G401 (cell line): ENCODE data around the gene MED17. TPM values are rescaled to one million over a fixed set of nuclear protein-coding genes. Genes with fewer than 3 reads are reported as not detected.

Experiments used
- DNase-seq: peaks from one replicate; pipeline ENCODE4 v3.0.0-alpha.2; 2015; ENCODE audit warnings: low spot score
- in situ Hi-C: cut with HindIII; loops from 2 replicates; pipeline ENCODE4 v1.10.0; 2016; ENCODE audit warnings: low sequenced_read_pairs, mixed read lengths
- total RNA-seq: library from RNA; depleted of rRNA; stranded (reverse); fragments of >200 nt; shearing (Covaris generic); gene quantifications from 2 replicates; pipeline ENCODE4 v1.2.3, GENCODE V29; 2014; rRNA removed

Gene MED17
- total RNA-seq, 1 experiment from 2014 or later, result 38.6 TPM

GRCh38 chr11:93843906-93844305 lies 59.8 kb downstream of the MED17 start:
- in situ Hi-C loops, result no loop called here
- DNase-seq, result no peak

GRCh38 chr11:93844568-93844967 lies 60.5 kb downstream of the MED17 start:
- in situ Hi-C loops, result no loop called here
- DNase-seq, result no peak

- in situ Hi-C loops, result no loop called here
- no peak for DNase-seq
These were observed 61.4 kb downstream of the MED17 start for GRCh38 chr11:93845181-93846092.

GRCh38 chr11:93846411-93846810 lies 62.3 kb downstream of the MED17 start:
- no peak for DNase-seq
- in situ Hi-C loops, result no loop called here

- no peak for DNase-seq
- in situ Hi-C loops, result no loop called here
These were observed 65.1 kb downstream of the MED17 start for GRCh38 chr11:93849201-93849600.

- in situ Hi-C loops, result no loop called here
- peak; percentile 25 for DNase-seq
These were observed 65.9 kb downstream of the MED17 start for GRCh38 chr11:93849751-93850593.

- DNase-seq, result peak; percentile 16
- in situ Hi-C loops, result no loop called here
These were observed 66.5 kb downstream of the MED17 start, which contains the start of gene VSTM5 for GRCh38 chr11:93850594-93851018. VSTM5 (minus strand) TSS chr11:93850618; CDS start chr11:93850502, 116 bp downstream.

GRCh38 chr11:93852242-93852641 lies 68.2 kb downstream of the MED17 start:
- no peak for DNase-seq
- in situ Hi-C loops, result no loop called here

- in situ Hi-C loops, result no loop called here
- peak; percentile 64 for DNase-seq
These were observed 73.5 kb downstream of the MED17 start for GRCh38 chr11:93857413-93858120.

GRCh38 chr11:93858121-93858775 lies 74.2 kb downstream of the MED17 start:
- DNase-seq, result peak; percentile 13
- in situ Hi-C loops, result no loop called here

GRCh38 chr11:93861808-93862207 lies 77.7 kb downstream of the MED17 start:
- DNase-seq, result no peak
- in situ Hi-C loops, result no loop called here

Other genes starting within 250 kb of the MED17 start
- gene SMCO4, start 240.9 kb upstream of the MED17 start, total RNA-seq, result 7.3 TPM in 1 of 2 replicates, not detected in the other
- 4.9 and 18.3 TPM in 2 replicates for gene CEP295, start 122.6 kb upstream of the MED17 start, total RNA-seq
- gene TAF1D, start 42.8 kb upstream of the MED17 start, total RNA-seq, result 108 and 182 TPM in 2 replicates
- gene C11orf54, start 42.6 kb upstream of the MED17 start, total RNA-seq, result 10.7 and 21.2 TPM in 2 replicates
- not detected in 2 replicates for gene VSTM5, start 66.3 kb downstream of the MED17 start, total RNA-seq
- gene HEPHL1, start 237.1 kb downstream of the MED17 start, total RNA-seq, result not detected in 2 replicates